ENCODE data around the gene CXCL12. TPM values are rescaled to one million over a fixed set of nuclear protein-coding genes. Genes with fewer than 3 reads are reported as not detected.

CXCL12 gene
- total RNA-seq, 2 donors from 2014 or later: 17.5 to 56.2 TPM

GRCh38 chr10:44347609-44348400, 37.1 kb downstream of the CXCL12 start:
- TF ChIP-seq CTCF (IDR thresholded peaks at IDR 0.05): no peak

GRCh38 chr10:44344727-44345126, 40.2 kb downstream of the CXCL12 start:
- Histone ChIP-seq H3K9me3 (no peaks in the 10 kb centered on the region), H3K36me3 (no peaks in the 10 kb centered on the region), H3K9ac (ENCODE audit: low read depth in 2 of 2, low read length in 2 of 2) (no peak overlapping the region), H3K4me3 (no peak overlapping the region), H3K4me1 (no peaks in the 10 kb centered on the region), H3K27me3 (no peaks in the 10 kb centered on the region), H3K27ac (no peak overlapping the region)
- TF ChIP-seq CTCF (IDR thresholded peaks at IDR 0.05): no peak
- intact Hi-C loops (cut with DNase I): no loop called here
- no peak for DNase-seq

More at GRCh38 chr10:44347609-44348400, 37.1 kb downstream of the CXCL12 start:
- no peaks in the 10 kb centered on the region for H3K27me3 ChIP-seq
- H3K4me3 ChIP-seq: no peak overlapping the region
- no peaks in the 10 kb centered on the region for H3K4me1 ChIP-seq
- DNase-seq: no peak
- no peak overlapping the region for H3K27ac ChIP-seq
- no peak overlapping the region for H3K9ac ChIP-seq (ENCODE audit: low read depth in 2 of 2, low read length in 2 of 2)
- H3K36me3 ChIP-seq: no peaks in the 10 kb centered on the region
- H3K9me3 ChIP-seq: no peaks in the 10 kb centered on the region
- intact Hi-C loops (cut with DNase I): no loop called here

GRCh38 chr10:44343843-44344242, 41.1 kb downstream of the CXCL12 start:
- H3K36me3 ChIP-seq: no peaks in the 10 kb centered on the region
- TF ChIP-seq CTCF (IDR thresholded peaks at IDR 0.05): no peak
- H3K4me1 ChIP-seq: no peaks in the 10 kb centered on the region
- H3K27ac ChIP-seq: no peak overlapping the region
- intact Hi-C loops (cut with DNase I): no loop called here
- no peak for DNase-seq
- no peak overlapping the region for H3K4me3 ChIP-seq
- no peaks in the 10 kb centered on the region for H3K9me3 ChIP-seq
- no peaks in the 10 kb centered on the region for H3K27me3 ChIP-seq
- no peak overlapping the region for H3K9ac ChIP-seq (ENCODE audit: low read depth in 2 of 2, low read length in 2 of 2)

GRCh38 chr10:44341886-44342285, 43.0 kb downstream of the CXCL12 start:
- no peak for DNase-seq
- Histone ChIP-seq H3K9me3 (no peaks in the 10 kb centered on the region), H3K27me3 (no peaks in the 10 kb centered on the region), H3K4me3 (no peak overlapping the region), H3K27ac (no peak overlapping the region), H3K9ac (ENCODE audit: low read depth in 2 of 2, low read length in 2 of 2) (no peak overlapping the region), H3K4me1 (no peaks in the 10 kb centered on the region), H3K36me3 (no peaks in the 10 kb centered on the region)
- no peak for TF ChIP-seq CTCF (IDR thresholded peaks at IDR 0.05)
- intact Hi-C loops (cut with DNase I): no loop called here

GRCh38 chr10:44340557-44340956, 44.3 kb downstream of the CXCL12 start:
- no peaks in the 10 kb centered on the region for H3K4me1 ChIP-seq
- H3K27me3 ChIP-seq: no peaks in the 10 kb centered on the region
- DNase-seq: no peak
- intact Hi-C loops (cut with DNase I): no loop called here
- H3K9me3 ChIP-seq: no peaks in the 10 kb centered on the region
- no peak overlapping the region for H3K27ac ChIP-seq
- no peak overlapping the region for H3K4me3 ChIP-seq
- no peaks in the 10 kb centered on the region for H3K36me3 ChIP-seq
- H3K9ac ChIP-seq (ENCODE audit: low read depth in 2 of 2, low read length in 2 of 2): no peak overlapping the region
- TF ChIP-seq CTCF (IDR thresholded peaks at IDR 0.05): no peak
